ENCODE measurements around the gene XPO6. TPM values are rescaled to one million over a fixed set of nuclear protein-coding genes. Genes with fewer than 3 reads are reported as not detected.

XPO6 gene
- total RNA-seq, 2 donors from 2014 or later = 89.5 to 94.4 TPM

- TF ChIP-seq CTCF (IDR thresholded peaks at IDR 0.05) = no peak
- DNase-seq (ENCODE audit: low spot score) = no peak
Observed at GRCh38 chr16:28067604-28068379, 144.0 kb downstream of the XPO6 start.

GRCh38 chr16:28064706-28065249 is 147.0 kb downstream of the XPO6 start:
- Histone ChIP-seq H3K4me1 (ENCODE audit: control insufficient read depth in 1 of 2, low read depth in 2 of 2) (peaks cover 0 to 53% of the 10 kb centered on the region in 2 donors), H3K27me3 (replicated peaks; ENCODE audit: insufficient read depth) (no peaks in the 10 kb centered on the region), H3K9me3 (no peaks in the 10 kb centered on the region), H3K4me3 (no peak overlapping the region), H3K27ac (no peak overlapping the region), H3K36me3 (no peaks in the 10 kb centered on the region)
- no peak for TF ChIP-seq CTCF (IDR thresholded peaks at IDR 0.05)
- ATAC-seq (ENCODE audit: insufficient number of reproducible peaks, low FRiP score, low read depth) = no peak
- no peak for DNase-seq (ENCODE audit: low spot score)

More at GRCh38 chr16:28067604-28068379, 144.0 kb downstream of the XPO6 start:
- ATAC-seq (ENCODE audit: insufficient number of reproducible peaks, low FRiP score, low read depth) = no peak
- Histone ChIP-seq H3K27ac (peak overlapping the region; percentile 37 to 41), H3K36me3 (no peaks in the 10 kb centered on the region), H3K4me3 (no peak overlapping the region), H3K9me3 (no peaks in the 10 kb centered on the region), H3K4me1 (ENCODE audit: control insufficient read depth in 1 of 2, low read depth in 2 of 2) (peaks cover 0 to 24% of the 10 kb centered on the region in 2 donors), H3K27me3 (replicated peaks; ENCODE audit: insufficient read depth) (no peaks in the 10 kb centered on the region)

GRCh38 chr16:28064150-28064549 is 147.6 kb downstream of the XPO6 start:
- DNase-seq (ENCODE audit: low spot score) (no peak), ATAC-seq (ENCODE audit: insufficient number of reproducible peaks, low FRiP score, low read depth) (no peak)
- no peak for TF ChIP-seq CTCF (IDR thresholded peaks at IDR 0.05)
- no peaks in the 10 kb centered on the region for H3K36me3 ChIP-seq
- H3K9me3 ChIP-seq = no peaks in the 10 kb centered on the region
- H3K27me3 ChIP-seq (replicated peaks; ENCODE audit: insufficient read depth) = no peaks in the 10 kb centered on the region
- H3K4me3 ChIP-seq = peak overlapping the region; percentile 59
- no peak overlapping the region for H3K27ac ChIP-seq
- H3K4me1 ChIP-seq (ENCODE audit: control insufficient read depth in 1 of 2, low read depth in 2 of 2) = peaks cover 0 to 56% of the 10 kb centered on the region in 2 donors

- Histone ChIP-seq H3K9me3 (no peaks in the 10 kb centered on the region), H3K27ac (peak within 1 kb of the TSS; percentile 54 to 66), H3K36me3 (no peaks in the 10 kb centered on the region), H3K4me3 (peak within 1 kb of the TSS; percentile 72), H3K4me1 (ENCODE audit: control insufficient read depth in 1 of 2, low read depth in 2 of 2) (peaks cover 0 to 52% of the 10 kb centered on the region in 2 donors), H3K27me3 (replicated peaks; ENCODE audit: insufficient read depth) (no peaks in the 10 kb centered on the region)
- no peak for DNase-seq (ENCODE audit: low spot score)
- ATAC-seq (ENCODE audit: insufficient number of reproducible peaks, low FRiP score, low read depth) = no peak
- TF ChIP-seq CTCF (IDR thresholded peaks at IDR 0.05) = peak; percentile 39
Observed at GRCh38 chr16:28063591-28064061, 148.1 kb downstream of the XPO6 start, which contains the start of gene GSG1L. TSS of gene GSG1L (minus strand) at chr16:28063714. CDS start at chr16:28063424, 290 bp downstream.

- TF ChIP-seq CTCF (IDR thresholded peaks at IDR 0.05) = no peak
- Histone ChIP-seq H3K27me3 (replicated peaks; ENCODE audit: insufficient read depth) (no peaks in the 10 kb centered on the region), H3K36me3 (no peaks in the 10 kb centered on the region), H3K27ac (peak overlapping the region; percentile 54 to 66), H3K4me3 (peak overlapping the region; percentile 72), H3K4me1 (ENCODE audit: control insufficient read depth in 1 of 2, low read depth in 2 of 2) (peaks cover 0 to 47% of the 10 kb centered on the region in 2 donors), H3K9me3 (no peaks in the 10 kb centered on the region)
- ATAC-seq (ENCODE audit: insufficient number of reproducible peaks, low FRiP score, low read depth) = no peak
- DNase-seq (ENCODE audit: low spot score) = no peak
Observed at GRCh38 chr16:28062847-28063521, 148.8 kb downstream of the XPO6 start.

All from thoracic aorta (tissue), 2 donors.